Measurements from ENCODE around the gene PLA2G15.

GRCh38 chr16:68250951-68251350, 5.8 kb downstream of the PLA2G15 start:
- TF ChIP-seq CTCF (IDR thresholded peaks at IDR 0.05) (no peak), POLR2AphosphoS5 (IDR thresholded peaks at IDR 0.05) (no peak), POLR2A (IDR thresholded peaks at IDR 0.05) (no peak)
